ENCODE measurements around the gene GPR158.

DNA sequence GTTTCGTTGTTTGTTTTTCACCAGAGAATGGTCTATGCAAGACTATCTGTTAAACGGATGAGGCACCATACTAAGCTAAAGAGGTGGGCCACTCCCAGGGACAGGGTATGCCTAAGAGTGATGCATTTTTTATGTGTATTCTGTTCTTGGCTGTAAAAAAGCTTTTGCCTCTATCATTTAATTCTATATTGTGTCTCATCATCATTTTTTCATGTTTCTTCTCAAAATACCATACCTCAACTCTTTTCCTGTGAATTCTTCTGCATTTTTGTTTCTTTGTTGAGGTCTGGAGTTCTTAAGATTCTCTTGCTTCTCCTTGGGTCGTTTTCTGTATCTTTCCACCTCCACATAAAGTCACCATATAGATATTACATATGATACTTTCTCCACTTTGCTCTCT is 357.4 kb downstream of the GPR158 start:
- TF ChIP-seq, protein P1, sequence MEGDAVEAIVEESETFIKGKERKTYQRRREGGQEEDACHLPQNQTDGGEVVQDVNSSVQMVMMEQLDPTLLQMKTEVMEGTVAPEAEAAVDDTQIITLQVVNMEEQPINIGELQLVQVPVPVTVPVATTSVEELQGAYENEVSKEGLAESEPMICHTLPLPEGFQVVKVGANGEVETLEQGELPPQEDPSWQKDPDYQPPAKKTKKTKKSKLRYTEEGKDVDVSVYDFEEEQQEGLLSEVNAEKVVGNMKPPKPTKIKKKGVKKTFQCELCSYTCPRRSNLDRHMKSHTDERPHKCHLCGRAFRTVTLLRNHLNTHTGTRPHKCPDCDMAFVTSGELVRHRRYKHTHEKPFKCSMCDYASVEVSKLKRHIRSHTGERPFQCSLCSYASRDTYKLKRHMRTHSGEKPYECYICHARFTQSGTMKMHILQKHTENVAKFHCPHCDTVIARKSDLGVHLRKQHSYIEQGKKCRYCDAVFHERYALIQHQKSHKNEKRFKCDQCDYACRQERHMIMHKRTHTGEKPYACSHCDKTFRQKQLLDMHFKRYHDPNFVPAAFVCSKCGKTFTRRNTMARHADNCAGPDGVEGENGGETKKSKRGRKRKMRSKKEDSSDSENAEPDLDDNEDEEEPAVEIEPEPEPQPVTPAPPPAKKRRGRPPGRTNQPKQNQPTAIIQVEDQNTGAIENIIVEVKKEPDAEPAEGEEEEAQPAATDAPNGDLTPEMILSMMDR (IDR thresholded peaks at IDR 0.05; ENCODE audit: insufficient read depth, low read length) = no peak
- TF ChIP-seq POLR2AphosphoS5 (IDR thresholded peaks at IDR 0.05; ENCODE audit: low read depth) (no peak), REST (IDR thresholded peaks at IDR 0.05; ENCODE audit: insufficient replicate concordance, low read depth) (no peak)

Measured in HL-60 (cell line).